Testis (tissue), 3 donors: ENCODE results near the gene SEC14L5. TPM values are rescaled to one million over a fixed set of nuclear protein-coding genes. Genes with fewer than 3 reads are reported as not detected.
"Not testable (repeated sequence)": the region's sequence is repeated elsewhere in the genome, so short reads cannot be mapped to it uniquely, and the experiment has no call there.

Experiments
- DNase-seq: peaks from one replicate; pipeline ENCODE4 v3.0.0-alpha.2; 2019
- H3K27ac ChIP-seq, 2 donors: fragments of 200-600 bp; sonication (generic); one replicate each; pipeline ENCODE4 v1.5.1; 2019
- H3K27me3 ChIP-seq: fragments of 200-600 bp; sonication (generic); one replicate; pipeline ENCODE4 v1.5.1; 2019
- H3K36me3 ChIP-seq: fragments of 200-600 bp; sonication (generic); one replicate; pipeline ENCODE4 v1.5.1; 2017; ENCODE audit warnings: low read depth; ENCODE audit errors: missing control alignments
- H3K4me1 ChIP-seq: fragments of 200-600 bp; sonication (generic); one replicate; pipeline ENCODE4 v1.5.1; 2019
- H3K4me3 ChIP-seq, 2 donors: fragments of 200-600 bp; sonication (generic); one replicate each; pipeline ENCODE4 v1.5.1; 2017 to 2019
- H3K9me3 ChIP-seq: fragments of 200-600 bp; sonication (generic); one replicate; pipeline ENCODE4 v1.5.1; 2017
- CTCF ChIP-seq, 3 experiments: fragments of 450-650 bp in 2 of 3; fragments of 200-600 bp in 1 of 3; sonication (generic) in 1 of 3; IDR thresholded peaks; one replicate each; pipeline ENCODE4 v1.5.1; 2016 to 2019; ENCODE audit warnings: antibody characterized with exemption in 3 of 3, mild to moderate bottlenecking in 2 of 3, moderate library complexity in 1 of 3
- POLR2A ChIP-seq: fragments of 450-650 bp; IDR thresholded peaks from one replicate; pipeline ENCODE4 v1.6.1; 2017; ENCODE audit warnings: antibody characterized with exemption, mild to moderate bottlenecking, moderate library complexity
- WGBS, 2 donors: methylation state at CpG; one replicate each; pipeline ENCODE4 v1.1.5; 2018; 5-methylcytosine and 5-hydroxymethylcytosine counted together
- intact Hi-C: fragments of 100-400 bp; cut with DNase I; formaldehyde crosslinking; loops from one replicate; pipeline ENCODE4 v1.15.1; 2023; ENCODE audit warnings: low total_unique reads
- polyA plus RNA-seq: library from polyadenylated mRNA; stranded (reverse); fragments of 350-450 nt; fragmentation: Illumina TruSeq; extraction: RNeasy Lipid Tissue Mini Kit (QIAGEN cat#74804); gene quantifications from one replicate; pipeline ENCODE4 v1.2.3, GENCODE V29; 2014; ENCODE audit warnings: low read depth, low replicate concordance; ENCODE audit not compliant: insufficient read depth
- total RNA-seq, 2 donors: library from RNA; depleted of rRNA; stranded (reverse); fragments of >200 nt; gene quantifications; one replicate each; pipeline ENCODE4 v1.2.3, GENCODE V29; 2016

SEC14L5 gene
- total and polyA plus RNA-seq, 3 donors from 2014 or later: 0.73 to 2.9 (median 1.2) TPM

- Histone ChIP-seq H3K36me3 (no peaks in the 10 kb centered on the region), H3K27ac (no peak overlapping the region)
- WGBS, 2 donors: 85 to 97% methylated on average over 6 of the region's 6 CpGs
These were observed 29.9 kb upstream of the SEC14L5 start for GRCh38 chr16:4928227-4928626.

GRCh38 chr16:4929619-4930018, 28.5 kb upstream of the SEC14L5 start:
- 95 to 100% methylated on average over 4 of the region's 4 CpGs for WGBS, 2 donors
- intact Hi-C loops: not testable (repeated sequence)

More at GRCh38 chr16:4928227-4928626, 29.9 kb upstream of the SEC14L5 start:
- Histone ChIP-seq H3K4me3 (no peak overlapping the region), H3K9me3 (no peaks in the 10 kb centered on the region), H3K27me3 (no peaks in the 10 kb centered on the region), H3K4me1 (no peaks in the 10 kb centered on the region)
- intact Hi-C loops: no loop called here
- no peak for DNase-seq
- TF ChIP-seq CTCF (IDR thresholded peaks at IDR 0.05): no peak
- TF ChIP-seq POLR2A: no peak

GRCh38 chr16:4931381-4931780, 26.7 kb upstream of the SEC14L5 start:
- intact Hi-C loops: no loop called here
- 85 to 88% methylated on average over 11 of the region's 11 CpGs for WGBS, 2 donors
- DNase-seq: no peak
- Histone ChIP-seq H3K36me3 (no peaks in the 10 kb centered on the region), H3K9me3 (no peaks in the 10 kb centered on the region), H3K4me1 (peaks cover 8% of the 10 kb centered on the region), H3K27ac (no peak overlapping the region), H3K27me3 (no peaks in the 10 kb centered on the region), H3K4me3 (no peak overlapping the region)
- TF ChIP-seq POLR2A: no peak
- no peak for TF ChIP-seq CTCF (IDR thresholded peaks at IDR 0.05)

More at GRCh38 chr16:4929619-4930018, 28.5 kb upstream of the SEC14L5 start:
- not testable (repeated sequence) for H3K36me3 ChIP-seq, H3K4me3 ChIP-seq, H3K4me1 ChIP-seq, DNase-seq, H3K27ac ChIP-seq, H3K27me3 ChIP-seq, H3K9me3 ChIP-seq

- no peaks in the 10 kb centered on the region for H3K9me3 ChIP-seq
- intact Hi-C loops: no loop called here
- H3K36me3 ChIP-seq: no peaks in the 10 kb centered on the region
- DNase-seq: no peak
- H3K27ac ChIP-seq: no peak overlapping the region
- H3K4me3 ChIP-seq: no peak overlapping the region
- no peaks in the 10 kb centered on the region for H3K27me3 ChIP-seq
- peaks cover 8% of the 10 kb centered on the region for H3K4me1 ChIP-seq
- TF ChIP-seq POLR2A: no peak
- TF ChIP-seq CTCF (IDR thresholded peaks at IDR 0.05): no peak
- WGBS, 2 donors: 82 to 100% methylated on average over 3 to 8 of the region's 8 CpGs
These were observed 24.7 kb upstream of the SEC14L5 start for GRCh38 chr16:4933433-4933832.

GRCh38 chr16:4933871-4934395, 24.2 kb upstream of the SEC14L5 start:
- peaks cover 8% of the 10 kb centered on the region for H3K4me1 ChIP-seq
- DNase-seq: no peak
- TF ChIP-seq POLR2A (no peak), CTCF (IDR thresholded peaks at IDR 0.05) (no peak)
- intact Hi-C loops: no loop called here
- no peaks in the 10 kb centered on the region for H3K9me3 ChIP-seq
- no peaks in the 10 kb centered on the region for H3K36me3 ChIP-seq
- WGBS, 2 donors: 90 to 91% methylated on average over 12 to 15 of the region's 15 CpGs
- no peak overlapping the region for H3K4me3 ChIP-seq
- no peak overlapping the region for H3K27ac ChIP-seq
- no peaks in the 10 kb centered on the region for H3K27me3 ChIP-seq
